NCI-H446 (cell line): ENCODE measurements around the gene DAPK2.

ENCODE experiments used
- DNase-seq, 2 experiments: peaks; one replicate each; lab custom pipeline; 2025; lab: John Stamatoyannopoulos, UW

The DAPK2 gene

DNA sequence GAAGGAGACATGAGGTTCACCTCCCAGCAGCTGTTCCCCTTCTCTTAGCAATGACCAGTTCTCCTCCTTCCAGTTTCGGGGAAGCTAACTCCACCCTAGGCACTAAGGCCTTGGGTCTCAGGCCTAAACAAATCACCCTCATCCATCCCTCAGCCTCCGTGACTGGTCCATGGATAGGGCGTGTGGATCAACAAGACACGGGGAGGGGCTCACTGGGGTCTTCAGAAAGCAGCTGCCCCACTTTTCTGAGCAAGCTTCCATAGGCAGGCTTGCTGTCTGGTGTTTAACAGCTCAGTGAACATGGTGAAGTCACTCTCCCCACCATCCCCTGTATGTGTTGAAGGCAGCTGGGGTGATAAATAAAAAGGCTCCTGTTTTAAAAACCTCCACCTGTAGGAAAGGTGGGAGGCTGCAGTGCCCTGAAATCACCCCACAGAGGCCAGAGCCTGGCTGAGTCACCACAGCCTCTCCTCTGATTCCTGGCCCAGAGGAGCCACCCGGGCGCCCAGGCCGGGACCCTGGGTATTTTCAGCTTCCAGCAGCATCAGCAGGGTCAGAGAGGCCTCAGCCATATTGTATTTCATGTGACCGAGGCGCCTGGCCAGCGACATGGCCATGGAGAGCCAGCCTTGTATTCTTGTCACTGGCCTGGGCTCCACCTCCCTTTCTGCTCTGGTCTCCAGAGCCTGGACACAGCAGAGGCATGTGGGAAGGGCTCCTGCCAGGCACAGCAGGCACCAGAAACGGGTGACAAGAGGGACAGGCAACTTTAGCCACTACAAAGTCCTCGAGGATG lies 152.2 kb downstream of the DAPK2 start:
- DNase-seq = no peak

DNA sequence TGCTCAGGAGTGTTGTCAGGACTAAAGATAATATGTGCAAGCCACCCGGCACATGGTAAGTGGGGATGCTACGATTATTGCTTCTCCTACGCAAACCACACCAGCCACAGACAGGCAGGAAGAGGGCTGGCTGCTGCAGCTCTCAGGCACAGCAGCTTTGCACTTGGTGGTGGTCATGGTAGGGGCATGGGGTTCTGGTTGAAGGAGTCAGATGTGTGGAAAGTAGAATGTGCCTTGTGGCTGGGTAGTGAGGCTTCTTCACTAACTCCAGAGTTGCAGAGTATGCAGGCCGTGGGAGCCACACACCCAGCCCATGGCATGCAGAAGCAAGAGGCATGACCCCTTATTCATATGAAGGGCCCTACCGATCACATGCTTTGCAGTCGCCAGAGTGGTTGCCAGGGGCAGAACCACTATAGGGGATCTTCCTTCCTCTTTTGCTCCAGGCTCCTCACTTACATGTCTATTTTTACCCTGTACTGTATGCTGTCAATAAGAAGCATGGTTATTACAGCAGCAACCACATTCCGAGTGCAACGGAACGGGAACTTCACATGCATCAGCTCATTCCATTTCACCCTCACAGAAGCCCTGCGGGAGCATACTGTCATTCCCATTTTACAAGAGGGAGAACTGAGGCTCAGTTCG lies 153.4 kb downstream of the DAPK2 start:
- DNase-seq = no peak

- DNase-seq = no peak
Observed at GRCh38 chr15:63891768-63892133, 154.5 kb downstream of the DAPK2 start.

- DNase-seq = peak; percentile 31 to 79
Observed at GRCh38 chr15:63891079-63891767, 155.1 kb downstream of the DAPK2 start.

- DNase-seq = no peak
Observed at GRCh38 chr15:63890617-63891016, 155.7 kb downstream of the DAPK2 start.

DNA sequence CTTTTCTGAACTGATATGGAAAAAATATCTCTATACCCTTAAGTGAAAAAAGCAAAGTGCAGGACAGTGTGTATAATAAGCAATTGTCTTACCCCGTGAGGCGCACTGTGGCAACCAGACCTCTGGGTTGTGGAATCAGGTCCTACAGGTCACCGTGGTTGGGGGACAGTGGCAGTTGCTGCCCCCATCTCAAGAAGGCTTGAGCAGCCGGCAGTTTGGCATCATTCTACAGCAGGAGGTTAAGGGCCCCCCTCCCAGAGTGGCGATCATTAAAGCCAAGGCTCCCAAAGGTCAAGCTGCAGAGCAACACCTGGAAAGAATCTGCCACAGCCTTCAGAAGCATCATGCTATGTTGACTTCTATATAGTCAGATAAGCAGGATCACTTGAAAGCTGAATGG lies 156.5 kb downstream of the DAPK2 start:
- no peak for DNase-seq

GRCh38 chr15:63888823-63889222 lies 157.5 kb downstream of the DAPK2 start:
- DNase-seq = no peak

DNA sequence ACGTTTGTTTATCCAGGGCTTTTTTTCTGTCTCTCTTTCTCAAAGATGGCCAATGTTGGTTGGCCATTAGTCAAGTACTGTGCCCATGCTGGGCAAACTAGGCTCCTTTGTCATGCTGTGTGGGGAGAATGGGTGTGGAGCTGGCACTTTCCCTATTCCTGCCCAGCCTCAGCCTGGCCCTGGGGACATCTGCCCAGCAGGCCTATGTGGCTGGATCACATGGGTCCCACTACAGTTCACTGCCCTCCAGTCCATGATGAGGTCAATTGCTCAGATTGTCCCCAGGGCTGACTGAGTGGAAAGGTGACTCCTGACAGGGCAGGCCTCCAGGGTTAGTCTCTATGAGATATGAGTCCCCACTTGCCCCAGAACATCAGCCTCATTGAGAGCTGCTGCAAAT lies 158.1 kb downstream of the DAPK2 start:
- DNase-seq = no peak

DNA sequence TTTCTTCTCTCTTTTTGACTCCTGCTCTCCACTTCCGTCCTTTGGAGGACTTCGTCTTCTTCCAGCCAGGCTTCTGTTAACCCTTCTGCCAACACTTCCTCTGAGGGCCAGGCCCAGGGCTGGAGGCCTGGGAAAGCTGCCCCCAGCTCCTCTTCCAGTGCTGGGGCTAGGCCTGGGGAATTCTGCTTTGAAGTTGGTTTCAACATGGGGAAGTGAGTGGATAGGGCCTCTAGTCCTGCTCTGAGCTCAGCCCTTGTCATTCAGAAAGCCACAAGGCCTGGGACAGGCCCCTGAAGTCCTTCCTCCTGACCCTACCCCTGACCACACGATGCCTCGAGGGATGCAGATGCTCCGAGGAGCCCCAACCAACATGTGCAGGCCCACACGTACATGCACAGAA lies 158.7 kb downstream of the DAPK2 start:
- DNase-seq = no peak

GRCh38 chr15:63884953-63885352 lies 161.3 kb downstream of the DAPK2 start:
- no peak for DNase-seq

DNA sequence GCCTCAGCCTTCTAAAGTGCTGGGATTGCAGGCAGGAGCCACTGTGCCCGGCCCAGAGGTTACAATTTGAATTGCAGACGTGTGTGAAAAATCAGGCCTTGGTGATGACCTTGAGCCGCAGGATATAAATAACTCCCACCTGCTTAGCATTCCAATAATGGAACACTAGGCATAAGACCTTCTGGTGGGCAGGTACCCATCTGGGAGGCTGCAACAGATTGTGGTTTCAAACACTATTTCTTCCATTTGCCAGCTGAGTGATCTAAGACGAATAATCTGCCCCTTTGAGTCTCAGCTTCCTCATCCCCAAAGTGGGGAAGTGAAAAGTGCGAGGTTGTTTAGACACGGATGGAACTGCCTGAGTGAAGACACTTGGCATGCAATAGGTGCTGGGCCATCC lies 164.9 kb downstream of the DAPK2 start:
- DNase-seq = no peak

GRCh38 chr15:63880744-63881143 lies 165.5 kb downstream of the DAPK2 start:
- no peak for DNase-seq

DNA sequence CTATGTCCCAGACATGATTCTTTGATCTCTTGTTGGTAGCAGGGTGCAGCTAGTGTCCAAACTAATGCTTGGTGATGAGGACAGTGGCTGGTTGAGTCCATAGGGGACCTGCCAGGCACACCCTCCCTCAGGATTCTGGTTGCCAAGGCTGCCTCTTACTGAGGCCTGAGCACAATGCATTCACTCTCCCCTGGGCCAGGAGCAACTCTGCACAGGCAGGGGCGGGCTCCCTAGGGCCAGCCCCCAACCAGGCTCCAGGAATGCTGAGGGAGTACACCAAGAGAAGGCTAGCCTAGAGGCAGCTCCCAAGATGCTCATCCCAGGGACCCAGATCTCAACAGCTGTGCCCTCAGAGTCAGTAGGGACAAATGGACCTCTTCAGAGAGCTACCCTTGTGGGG lies 166.3 kb downstream of the DAPK2 start:
- DNase-seq = no peak

DNA sequence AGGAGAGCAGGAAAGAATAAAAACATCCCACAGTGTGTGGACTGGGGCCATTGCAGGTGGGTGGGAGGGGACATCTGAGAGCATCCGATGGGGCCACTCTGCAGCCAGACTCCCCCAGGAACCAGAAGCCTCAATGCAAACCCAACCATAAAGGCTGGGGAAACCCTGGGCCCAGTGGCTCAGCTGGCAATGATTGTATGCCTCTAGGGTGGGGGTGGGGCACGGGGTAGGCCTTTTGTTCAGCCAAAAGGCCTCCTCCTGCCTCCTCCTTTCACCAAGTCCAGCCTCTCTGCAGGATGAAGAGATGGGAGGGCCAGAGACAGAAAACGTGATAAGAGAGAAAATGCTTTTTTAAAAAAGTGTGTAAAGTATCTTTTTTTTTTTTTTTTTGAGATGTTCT lies 167.1 kb downstream of the DAPK2 start:
- no peak for DNase-seq

DNA sequence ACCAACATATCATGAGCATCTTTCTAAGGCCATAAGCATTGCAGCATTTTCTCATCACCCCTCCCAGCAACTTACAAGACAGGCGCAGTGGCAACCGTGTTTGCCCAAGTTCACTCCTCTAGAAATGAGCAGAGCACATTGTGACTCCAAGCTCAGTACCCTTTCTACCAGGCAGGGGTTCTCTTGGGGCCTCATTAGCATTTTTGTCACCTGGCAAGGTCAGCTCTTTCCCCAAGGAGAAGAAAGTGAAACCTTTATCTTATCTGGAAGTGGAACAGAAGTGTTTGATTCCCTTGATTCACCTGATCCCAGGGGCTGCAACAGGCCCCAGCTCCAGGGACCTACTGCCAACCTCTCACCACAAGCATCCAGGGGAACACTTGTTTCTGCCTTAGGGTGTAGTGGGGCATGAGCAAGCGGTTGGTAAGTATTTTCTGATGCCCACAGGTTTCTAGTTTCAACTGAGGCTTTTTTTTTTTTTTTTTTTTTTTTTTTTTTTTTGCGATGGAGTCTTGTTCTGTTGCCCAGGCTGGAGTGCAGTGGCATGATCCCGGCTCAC lies 168.5 kb downstream of the DAPK2 start:
- DNase-seq = no peak

DNA sequence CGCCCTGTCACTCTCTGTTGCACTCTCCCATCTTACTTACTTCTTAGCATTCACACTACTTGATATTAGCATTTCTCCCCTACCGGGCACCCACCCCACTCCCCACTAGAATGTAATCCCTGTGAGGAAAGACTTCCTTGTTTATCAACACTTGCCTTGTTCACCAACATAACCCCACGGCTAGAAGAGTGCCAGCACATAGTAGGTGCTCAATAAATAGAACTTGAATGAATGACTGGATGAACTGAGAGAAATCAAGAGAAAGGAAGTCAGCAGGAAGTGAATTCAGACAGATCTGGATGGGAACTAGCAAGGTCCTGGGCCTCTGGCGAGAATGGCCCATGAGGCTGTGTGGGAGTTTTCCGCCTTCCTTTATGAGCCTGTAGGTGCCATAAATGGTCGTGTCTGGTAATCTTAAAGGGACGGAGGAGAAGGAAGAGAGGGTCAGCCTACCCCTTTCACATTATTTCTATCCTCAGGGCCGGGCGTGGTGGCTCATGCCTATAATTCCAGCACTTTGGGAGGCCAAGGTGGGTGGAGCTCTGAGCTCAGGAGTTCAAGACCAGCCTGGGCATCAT lies 170.1 kb downstream of the DAPK2 start:
- no peak for DNase-seq

GRCh38 chr15:63874616-63875015 lies 171.7 kb downstream of the DAPK2 start:
- no peak for DNase-seq

GRCh38 chr15:63872759-63873510 lies 173.3 kb downstream of the DAPK2 start:
- DNase-seq = no peak

DNA sequence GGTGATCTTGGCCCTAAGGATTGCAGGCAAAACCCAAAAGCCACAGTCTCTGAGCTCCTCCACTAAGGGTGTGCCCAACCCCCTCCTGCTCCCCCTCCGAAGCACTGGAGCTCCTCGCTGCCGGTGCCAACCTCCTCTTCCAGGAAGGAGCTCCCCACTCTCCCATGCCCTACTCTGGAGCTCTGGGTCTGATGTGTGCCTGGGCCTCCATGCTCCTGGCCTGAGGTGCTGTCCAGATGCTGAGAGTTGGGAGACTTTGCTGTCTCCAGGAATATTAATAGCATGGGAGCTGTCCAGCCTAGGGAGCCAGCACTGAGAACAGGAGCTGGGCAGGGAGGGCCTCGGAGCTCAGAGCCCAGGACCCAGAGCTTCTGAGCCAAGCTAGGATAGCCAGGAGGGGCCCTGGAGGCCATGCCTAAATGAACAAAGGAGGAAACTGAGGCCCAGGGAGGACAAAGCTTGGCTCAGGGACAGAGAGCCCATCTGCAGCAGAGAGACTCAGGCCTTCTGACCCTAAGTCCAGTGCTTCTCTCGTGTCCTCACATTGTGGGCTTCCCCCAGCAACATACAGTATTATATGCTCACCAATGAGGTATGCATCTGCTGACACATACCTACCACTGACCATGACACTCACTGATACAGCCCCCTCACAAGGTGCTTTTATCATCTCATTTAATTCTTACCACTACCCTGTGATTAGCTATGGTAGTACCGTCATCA lies 175.6 kb downstream of the DAPK2 start:
- no peak for DNase-seq

DNA sequence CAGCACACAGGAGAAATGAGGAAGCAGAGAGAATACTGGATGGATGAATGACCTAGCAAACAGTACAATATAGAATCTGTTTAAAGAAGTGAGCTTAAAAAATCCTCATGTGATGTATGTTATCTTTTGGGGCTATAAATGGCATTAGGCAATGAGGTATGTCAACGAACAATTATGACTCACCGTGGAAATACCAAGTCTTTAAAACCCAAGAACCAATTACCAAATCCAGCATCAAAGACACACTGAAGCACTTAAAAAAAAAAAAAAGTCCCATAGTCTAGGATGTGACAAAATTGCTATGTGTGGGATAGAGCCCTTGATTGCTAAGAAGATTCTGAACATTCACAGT lies 176.3 kb downstream of the DAPK2 start:
- no peak for DNase-seq

GRCh38 chr15:63869371-63870042 lies 176.8 kb downstream of the DAPK2 start:
- DNase-seq = no peak
